GM23338 (cell line): Measurements from ENCODE around the gene MKNK1. TPM values are rescaled to one million over a fixed set of nuclear protein-coding genes. Genes with fewer than 3 reads are reported as not detected.

Experiments
- CTCF ChIP-seq, 2 experiments: fragments of 200-600 bp in 1 of 2; sonication (generic) in 1 of 2; conservative IDR thresholded peaks; 2 replicates each; pipeline versions ENCODE4 v1.5.1 to v1.6.1; 2016 to 2017; ENCODE audit warnings: antibody characterized with exemption in 2 of 2, low read depth in 2 of 2, mild to moderate bottlenecking in 2 of 2, moderate library complexity in 1 of 2
- NANOG ChIP-seq: IDR thresholded peaks from 2 replicates; pipeline ENCODE4 v1.6.1; 2016; ENCODE audit warnings: antibody characterized with exemption, borderline replicate concordance
- REST ChIP-seq: IDR thresholded peaks from one replicate; pipeline ENCODE4 v1.6.1; 2018; ENCODE audit warnings: antibody characterized with exemption; ENCODE audit not compliant: unreplicated experiment
- STAT1 ChIP-seq: IDR thresholded peaks from one replicate; pipeline ENCODE4 v1.6.1; 2016; ENCODE audit warnings: antibody characterized with exemption; ENCODE audit not compliant: unreplicated experiment
- ZNF114 ChIP-seq: fragments of 250-450 bp; sonication (Bioruptor Pico); IDR thresholded peaks from 2 replicates; pipeline ENCODE4 v1.5.0; 2020; ENCODE audit warnings: mild to moderate bottlenecking, moderate library complexity
- ZNF331 ChIP-seq: fragments of 250-450 bp; sonication (Bioruptor Pico); IDR thresholded peaks from 2 replicates; pipeline ENCODE4 v1.5.0; 2020; ENCODE audit warnings: low read depth, mild to moderate bottlenecking, moderate library complexity
- ZNF462 ChIP-seq: fragments of 250-450 bp; sonication (Bioruptor Pico); IDR thresholded peaks from 2 replicates; pipeline ENCODE4 v1.5.0; 2020; ENCODE audit warnings: mild to moderate bottlenecking, moderate library complexity
- polyA plus RNA-seq: library from polyadenylated mRNA; unstranded; fragments of >200 nt; fragmentation: Nextera tagmentation; extraction: Ambion mirVana; gene quantifications from 2 replicates; pipeline ENCODE4 v1.2.1, GENCODE V29; 2016
- total RNA-seq: library from RNA; depleted of rRNA; stranded (reverse); fragments of >200 nt; shearing (Covaris generic); gene quantifications from 2 replicates; pipeline ENCODE4 v1.2.3, GENCODE V29; 2014

MKNK1 gene
- total and polyA plus RNA-seq, 2 experiments from 2014 or later = 11.8 to 20.5 TPM

- TF ChIP-seq ZNF462 (CRISPR knock-in tag) = no peak
- no peak for TF ChIP-seq ZNF331 (CRISPR knock-in tag)
- TF ChIP-seq CTCF (conservative IDR thresholded peaks at IDR 0.05; ENCODE audit: low read depth in 2 of 2) = no peak
- no peak for TF ChIP-seq NANOG
- TF ChIP-seq STAT1 = no peak
- TF ChIP-seq REST = no peak
- TF ChIP-seq ZNF114 (CRISPR knock-in tag) = no peak
Observed at GRCh38 chr1:46587069-46587468, 17.0 kb downstream of the MKNK1 start (continued).
